Measurements from ENCODE around the gene MTOR.

DNA sequence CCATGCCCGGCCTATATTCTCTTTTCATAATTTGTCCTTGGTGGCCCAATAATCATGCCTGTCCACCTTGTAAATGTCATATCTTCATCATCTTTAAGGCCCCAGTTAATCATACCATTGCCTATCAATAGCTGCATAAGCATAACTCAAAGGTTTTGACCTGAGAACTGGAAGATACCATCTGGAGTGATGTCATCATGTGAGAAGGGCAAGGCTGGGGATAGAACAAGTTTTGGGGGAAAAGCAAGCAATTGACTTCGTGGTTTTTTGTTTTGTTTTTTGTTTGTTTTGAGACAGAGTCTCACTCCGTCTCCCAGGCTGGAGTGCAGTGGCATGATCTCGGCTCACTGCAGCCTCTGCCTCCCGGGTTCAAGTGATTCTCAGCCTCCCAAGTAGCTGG lies 16.8 kb upstream of the MTOR start:
- TF ChIP-seq, protein P1, sequence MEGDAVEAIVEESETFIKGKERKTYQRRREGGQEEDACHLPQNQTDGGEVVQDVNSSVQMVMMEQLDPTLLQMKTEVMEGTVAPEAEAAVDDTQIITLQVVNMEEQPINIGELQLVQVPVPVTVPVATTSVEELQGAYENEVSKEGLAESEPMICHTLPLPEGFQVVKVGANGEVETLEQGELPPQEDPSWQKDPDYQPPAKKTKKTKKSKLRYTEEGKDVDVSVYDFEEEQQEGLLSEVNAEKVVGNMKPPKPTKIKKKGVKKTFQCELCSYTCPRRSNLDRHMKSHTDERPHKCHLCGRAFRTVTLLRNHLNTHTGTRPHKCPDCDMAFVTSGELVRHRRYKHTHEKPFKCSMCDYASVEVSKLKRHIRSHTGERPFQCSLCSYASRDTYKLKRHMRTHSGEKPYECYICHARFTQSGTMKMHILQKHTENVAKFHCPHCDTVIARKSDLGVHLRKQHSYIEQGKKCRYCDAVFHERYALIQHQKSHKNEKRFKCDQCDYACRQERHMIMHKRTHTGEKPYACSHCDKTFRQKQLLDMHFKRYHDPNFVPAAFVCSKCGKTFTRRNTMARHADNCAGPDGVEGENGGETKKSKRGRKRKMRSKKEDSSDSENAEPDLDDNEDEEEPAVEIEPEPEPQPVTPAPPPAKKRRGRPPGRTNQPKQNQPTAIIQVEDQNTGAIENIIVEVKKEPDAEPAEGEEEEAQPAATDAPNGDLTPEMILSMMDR (conservative IDR thresholded peaks at IDR 0.05 in 1 of 2, IDR thresholded peaks at IDR 0.05 in 1 of 2; ENCODE audit: extremely low read depth in 1 of 2, insufficient read depth in 1 of 2, low read depth in 1 of 2, low read length in 2 of 2), result no peak
- TF ChIP-seq EZH2 (IDR thresholded peaks at IDR 0.05; ENCODE audit: borderline replicate concordance, low read length), result no peak

All from mammary epithelial cell (primary cell).